Esophagus squamous epithelium (tissue), 5 donors: Measurements from ENCODE around the gene IRX2. TPM values are rescaled to one million over a fixed set of nuclear protein-coding genes. Genes with fewer than 3 reads are reported as not detected.
A peak's percentile ranks its signal among the peaks of the same experiment; 100 is the strongest.

Experiments
- DNase-seq: peaks from one replicate; lab custom pipeline; 2025; lab: John Stamatoyannopoulos, UW
- H3K27ac ChIP-seq, 4 donors: fragments of 200-600 bp; sonication (generic); one replicate each; pipeline ENCODE4 v1.5.1; 2016 to 2019; ENCODE audit warnings: mild to moderate bottlenecking in 1 of 4
- H3K27me3 ChIP-seq, 4 donors: fragments of 200-600 bp; sonication (generic); 1 replicate in 3 of 4; 2 replicates in 1 of 4; pipeline versions ENCODE4 v1.5.1 to v1.6.0; 2017 to 2021; ENCODE audit warnings: antibody characterized with exemption in 1 of 4
- H3K36me3 ChIP-seq, 3 donors: fragments of 200-600 bp; sonication (generic); one replicate each; pipeline ENCODE4 v1.5.1; 2016 to 2019
- H3K4me1 ChIP-seq, 3 donors: fragments of 200-600 bp; sonication (generic); one replicate each; pipeline ENCODE4 v1.5.1; 2017 to 2019
- H3K4me3 ChIP-seq, 4 donors: fragments of 200-600 bp; sonication (generic); 1 replicate in 3 of 4; 2 replicates in 1 of 4; pipeline ENCODE4 v1.5.1; 2016 to 2019; ENCODE audit warnings: mild to moderate bottlenecking in 2 of 4, moderate library complexity in 1 of 4
- H3K9me3 ChIP-seq, 3 donors: fragments of 200-600 bp; sonication (generic); one replicate each; pipeline ENCODE4 v1.5.1; 2016 to 2019
- POLR2A ChIP-seq, 4 donors: fragments of 450-650 bp; IDR thresholded peaks; one replicate each; pipeline ENCODE4 v1.6.1; 2017; ENCODE audit warnings: antibody characterized with exemption in 4 of 4, mild to moderate bottlenecking in 4 of 4, moderate library complexity in 3 of 4
- WGBS, 2 donors: methylation state at CpG; one replicate each; pipeline ENCODE4 v1.1.5; 2018; 5-methylcytosine and 5-hydroxymethylcytosine counted together
- intact Hi-C: fragments of 100-400 bp; cut with DNase I; formaldehyde crosslinking; loops from one replicate; pipeline ENCODE4 v1.15.0; 2022
- total RNA-seq, 4 donors: library from RNA; depleted of rRNA; stranded (reverse); fragments of >200 nt; gene quantifications; one replicate each; pipeline ENCODE4 v1.1.0, GENCODE V29; 2016
- TF ChIP-seq, protein P1 (sequence below), 6 experiments: fragments of 450-650 bp in 4 of 6; fragments of 200-600 bp in 2 of 6; sonication (generic) in 2 of 6; IDR thresholded peaks; one replicate each; pipeline ENCODE4 v1.5.1; 2016 to 2019; ENCODE audit warnings: antibody characterized with exemption in 6 of 6, mild to moderate bottlenecking in 4 of 6, moderate library complexity in 4 of 6
- donor health status: DM: yes; HTN: yes; CAD: no.

Gene IRX2
- total RNA-seq, 4 donors from 2014 or later = 5.0 to 7.6 (median 6.0) TPM

DNA sequence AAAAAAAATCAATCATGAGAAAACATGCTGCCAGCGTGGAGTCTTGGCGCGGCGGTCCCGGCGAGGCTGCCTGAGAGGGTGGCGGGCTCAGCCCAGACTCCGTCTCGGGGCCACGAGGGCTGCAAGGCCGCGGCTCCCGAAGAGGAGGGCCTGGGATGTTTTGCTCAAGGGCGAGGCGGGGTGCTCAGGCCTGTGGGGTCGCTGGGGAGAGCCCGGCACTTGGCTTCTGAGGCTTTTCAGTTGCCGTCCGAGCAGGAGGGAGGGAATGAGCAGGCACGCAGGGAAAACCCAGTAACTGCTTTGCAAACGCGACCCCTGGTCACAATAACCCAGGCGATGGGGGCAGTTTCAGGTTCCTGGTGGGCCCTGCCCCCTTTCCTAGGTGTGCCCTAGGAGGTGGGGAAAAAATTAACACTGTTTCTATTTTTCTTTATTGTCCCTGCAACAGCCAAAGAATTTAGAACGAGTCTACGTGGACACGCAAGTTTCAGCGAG, 3.2 kb upstream of the IRX2 start:
- Histone ChIP-seq H3K4me1 (peaks cover 12 to 73% (median 37%) of the 10 kb centered on the region in 3 donors), H3K36me3 (no peaks in the 10 kb centered on the region), H3K27me3 (peaks cover 0 to 98% (median 18%) of the 10 kb centered on the region in 4 donors), H3K9me3 (no peaks in the 10 kb centered on the region), H3K27ac (no peak overlapping the region), H3K4me3 (peak overlapping the region in 1 of 4 donors; percentile 55)
- no peak for DNase-seq
- 24 to 56% methylated on average over 10 to 14 of the region's 27 CpGs for WGBS, 2 donors
- intact Hi-C loops = no loop called here
- TF ChIP-seq, protein P1, sequence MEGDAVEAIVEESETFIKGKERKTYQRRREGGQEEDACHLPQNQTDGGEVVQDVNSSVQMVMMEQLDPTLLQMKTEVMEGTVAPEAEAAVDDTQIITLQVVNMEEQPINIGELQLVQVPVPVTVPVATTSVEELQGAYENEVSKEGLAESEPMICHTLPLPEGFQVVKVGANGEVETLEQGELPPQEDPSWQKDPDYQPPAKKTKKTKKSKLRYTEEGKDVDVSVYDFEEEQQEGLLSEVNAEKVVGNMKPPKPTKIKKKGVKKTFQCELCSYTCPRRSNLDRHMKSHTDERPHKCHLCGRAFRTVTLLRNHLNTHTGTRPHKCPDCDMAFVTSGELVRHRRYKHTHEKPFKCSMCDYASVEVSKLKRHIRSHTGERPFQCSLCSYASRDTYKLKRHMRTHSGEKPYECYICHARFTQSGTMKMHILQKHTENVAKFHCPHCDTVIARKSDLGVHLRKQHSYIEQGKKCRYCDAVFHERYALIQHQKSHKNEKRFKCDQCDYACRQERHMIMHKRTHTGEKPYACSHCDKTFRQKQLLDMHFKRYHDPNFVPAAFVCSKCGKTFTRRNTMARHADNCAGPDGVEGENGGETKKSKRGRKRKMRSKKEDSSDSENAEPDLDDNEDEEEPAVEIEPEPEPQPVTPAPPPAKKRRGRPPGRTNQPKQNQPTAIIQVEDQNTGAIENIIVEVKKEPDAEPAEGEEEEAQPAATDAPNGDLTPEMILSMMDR (IDR thresholded peaks at IDR 0.05) = no peak
- no peak for TF ChIP-seq POLR2A (IDR thresholded peaks at IDR 0.05)

- Histone ChIP-seq H3K27ac (no peak overlapping the region), H3K4me1 (peaks cover 12 to 82% (median 37%) of the 10 kb centered on the region in 3 donors), H3K27me3 (peaks cover 0 to 98% (median 18%) of the 10 kb centered on the region in 4 donors), H3K9me3 (no peaks in the 10 kb centered on the region), H3K4me3 (peak overlapping the region in 1 of 4 donors; percentile 72), H3K36me3 (peaks cover 0 to 8% (median 0%) of the 10 kb centered on the region in 3 donors)
- WGBS, 2 donors = 25 to 38% methylated on average over 28 to 29 of the region's 29 CpGs
- no peak for DNase-seq
- TF ChIP-seq POLR2A (IDR thresholded peaks at IDR 0.05) = no peak
- intact Hi-C loops = no loop called here
Observed at GRCh38 chr5:2753452-2754420, 2.3 kb upstream of the IRX2 start.

DNA sequence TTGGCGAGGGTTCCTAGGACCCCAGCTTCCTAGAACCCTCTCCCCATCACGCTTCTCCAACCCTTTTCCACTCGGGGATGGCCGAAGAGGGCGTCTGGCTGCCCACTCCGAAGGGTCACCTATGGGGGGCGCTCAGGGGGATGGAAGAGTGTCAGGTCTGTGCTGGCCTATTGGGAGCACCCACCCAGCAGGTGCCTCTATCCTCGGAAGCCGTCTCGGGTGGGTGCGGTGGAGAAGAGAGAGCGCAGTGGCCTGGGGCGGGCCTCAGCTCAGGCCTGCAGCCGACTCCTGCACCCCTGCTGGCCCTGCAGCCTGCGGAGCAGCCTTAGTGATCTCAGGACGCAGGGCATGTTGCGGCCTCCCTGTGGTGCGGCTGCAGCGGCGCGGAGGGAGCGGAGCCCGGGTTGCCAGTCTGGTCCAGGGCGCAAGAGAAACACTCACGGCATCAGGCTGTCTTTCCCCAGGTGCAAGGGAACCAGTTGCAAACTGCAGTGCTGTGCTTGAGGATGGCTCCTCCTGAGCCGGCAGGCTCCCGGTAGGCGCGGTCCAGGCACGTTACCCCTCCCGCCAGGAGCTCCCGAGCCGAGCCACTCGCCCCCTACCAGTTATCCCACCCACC, 1.5 kb upstream of the IRX2 start:
- peaks cover 0 to 16% (median 0%) of the 10 kb centered on the region in 3 donors for H3K36me3 ChIP-seq
- peak overlapping the region; percentile 58 to 74 (median 68) for H3K4me3 ChIP-seq
- no peak for DNase-seq
- no peaks in the 10 kb centered on the region for H3K9me3 ChIP-seq
- 13 to 38% methylated on average over 4 to 6 of the region's 34 CpGs for WGBS, 2 donors
- peaks cover 12 to 87% (median 37%) of the 10 kb centered on the region in 3 donors for H3K4me1 ChIP-seq
- no peak for TF ChIP-seq POLR2A (IDR thresholded peaks at IDR 0.05)
- TF ChIP-seq, protein P1 (IDR thresholded peaks at IDR 0.05) = no peak
- intact Hi-C loops = no loop called here
- H3K27ac ChIP-seq = no peak overlapping the region
- peaks cover 0 to 98% (median 18%) of the 10 kb centered on the region in 4 donors for H3K27me3 ChIP-seq

- 2 to 11% methylated on average over 8 to 18 of the region's 58 CpGs for WGBS, 2 donors
- Histone ChIP-seq H3K27ac (peak overlapping the region; percentile 71 to 86 (median 85)), H3K4me1 (peaks cover 12 to 82% (median 36%) of the 10 kb centered on the region in 3 donors), H3K27me3 (peaks cover 0 to 98% (median 18%) of the 10 kb centered on the region in 4 donors), H3K36me3 (peaks cover 0 to 16% (median 0%) of the 10 kb centered on the region in 3 donors), H3K9me3 (no peaks in the 10 kb centered on the region), H3K4me3 (peak overlapping the region; percentile 58 to 74 (median 68))
- DNase-seq = no peak
- no peak for TF ChIP-seq POLR2A (IDR thresholded peaks at IDR 0.05)
- TF ChIP-seq, protein P1 (IDR thresholded peaks at IDR 0.05) = no peak
- intact Hi-C loops = no loop called here
Observed at GRCh38 chr5:2752059-2752820, 763 bp upstream of the IRX2 start.
